Ovary (tissue), 3 donors: ENCODE data around the gene MND1.

Experiments used
- EP300 ChIP-seq: sonication (generic); formaldehyde crosslinking; IDR thresholded peaks from one replicate; pipeline ENCODE4 v1.6.1; 2017; ENCODE audit warnings: antibody characterized with exemption
- POLR2A ChIP-seq: fragments of 450-650 bp; IDR thresholded peaks from one replicate; pipeline ENCODE4 v1.6.1; 2017; ENCODE audit warnings: antibody characterized with exemption, mild to moderate bottlenecking, moderate library complexity
- TF ChIP-seq, protein P1 (sequence below), 3 donors: fragments of 450-650 bp in 2 of 3; fragments of 200-600 bp in 1 of 3; IDR thresholded peaks; one replicate each; pipeline versions ENCODE4 v1.5.1 to v1.8.0; 2016 to 2022; ENCODE audit warnings: antibody characterized with exemption in 3 of 3, mild to moderate bottlenecking in 1 of 3
- donor health status: DM: no; HTN: no; CAD: no.

DNA sequence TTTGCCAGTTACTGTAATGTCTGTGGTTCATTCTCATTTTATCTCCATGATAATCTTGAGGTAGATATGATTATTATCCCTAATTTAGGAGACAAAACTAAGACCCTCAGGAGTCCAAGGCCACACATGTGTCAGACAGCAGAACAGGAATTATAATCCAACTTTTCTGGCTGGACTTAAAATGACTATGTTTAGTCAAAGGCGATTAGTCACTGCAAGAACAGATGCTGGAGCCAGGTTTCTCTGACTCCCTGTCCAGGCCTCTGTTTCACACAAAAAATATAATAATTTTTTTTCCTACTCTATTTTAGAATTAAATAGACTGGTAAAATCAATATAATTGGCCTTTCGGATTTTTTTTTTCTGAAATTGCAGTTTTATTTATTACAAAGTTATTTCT is 64.9 kb downstream of the MND1 start:
- TF ChIP-seq, protein P1, sequence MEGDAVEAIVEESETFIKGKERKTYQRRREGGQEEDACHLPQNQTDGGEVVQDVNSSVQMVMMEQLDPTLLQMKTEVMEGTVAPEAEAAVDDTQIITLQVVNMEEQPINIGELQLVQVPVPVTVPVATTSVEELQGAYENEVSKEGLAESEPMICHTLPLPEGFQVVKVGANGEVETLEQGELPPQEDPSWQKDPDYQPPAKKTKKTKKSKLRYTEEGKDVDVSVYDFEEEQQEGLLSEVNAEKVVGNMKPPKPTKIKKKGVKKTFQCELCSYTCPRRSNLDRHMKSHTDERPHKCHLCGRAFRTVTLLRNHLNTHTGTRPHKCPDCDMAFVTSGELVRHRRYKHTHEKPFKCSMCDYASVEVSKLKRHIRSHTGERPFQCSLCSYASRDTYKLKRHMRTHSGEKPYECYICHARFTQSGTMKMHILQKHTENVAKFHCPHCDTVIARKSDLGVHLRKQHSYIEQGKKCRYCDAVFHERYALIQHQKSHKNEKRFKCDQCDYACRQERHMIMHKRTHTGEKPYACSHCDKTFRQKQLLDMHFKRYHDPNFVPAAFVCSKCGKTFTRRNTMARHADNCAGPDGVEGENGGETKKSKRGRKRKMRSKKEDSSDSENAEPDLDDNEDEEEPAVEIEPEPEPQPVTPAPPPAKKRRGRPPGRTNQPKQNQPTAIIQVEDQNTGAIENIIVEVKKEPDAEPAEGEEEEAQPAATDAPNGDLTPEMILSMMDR (IDR thresholded peaks at IDR 0.05): no peak
- TF ChIP-seq EP300 (no peak), POLR2A (no peak)
